GM12892 (cell line): ENCODE data around the gene MPPED1.

Experiments used
- POLR2A ChIP-seq: IDR thresholded peaks from 2 replicates; pipeline ENCODE4 v1.6.1; 2011; ENCODE audit warnings: low read depth, low read length, control low read depth
- POLR2AphosphoS5 ChIP-seq: IDR thresholded peaks from 2 replicates; pipeline ENCODE4 v1.6.1; 2011; ENCODE audit warnings: low read depth, low read length, control low read depth
- TAF1 ChIP-seq: IDR thresholded peaks from 2 replicates; pipeline ENCODE4 v1.6.1; 2011; ENCODE audit warnings: low read depth, mild to moderate bottlenecking, control low read depth, low read length, borderline replicate concordance

DNA sequence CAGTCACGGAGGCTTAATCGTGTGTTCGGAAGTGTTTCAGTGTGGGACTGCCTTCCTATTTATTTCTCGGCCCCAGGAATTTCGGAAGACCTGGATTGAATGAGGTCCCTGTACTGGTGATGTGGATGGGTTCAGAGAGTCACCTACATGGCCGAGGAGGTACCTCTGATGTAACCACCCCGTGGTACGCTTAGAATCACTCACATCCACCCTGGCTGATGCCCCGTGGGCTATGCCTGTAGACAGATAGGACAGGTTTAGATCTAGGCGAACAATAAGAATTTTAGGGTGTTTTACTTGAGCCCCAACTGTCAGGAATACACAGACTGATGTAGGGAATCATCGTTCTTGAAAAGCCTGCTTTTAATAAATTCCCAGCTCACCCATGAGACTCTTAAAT lies 2.0 kb downstream of the MPPED1 start:
- TF ChIP-seq POLR2A = no peak
- TF ChIP-seq POLR2AphosphoS5 = no peak
- no peak for TF ChIP-seq TAF1
